SK-N-MC (cell line): ENCODE results near the gene INSRR.

Experiments
- EZH2 ChIP-seq: fragments of 200-600 bp; sonication (generic); IDR thresholded peaks from one replicate; pipeline ENCODE4 v1.6.1; 2017; ENCODE audit warnings: antibody characterized with exemption
- FOXP2 ChIP-seq: optimal IDR thresholded peaks from 2 replicates; pipeline ENCODE3; 2011; ENCODE audit warnings: mild to moderate bottlenecking, moderate library complexity; ENCODE audit not compliant: insufficient read depth; ENCODE audit errors: extremely low read length, control extremely low read depth
- POLR2AphosphoS5 ChIP-seq: IDR thresholded peaks from 2 replicates; pipeline ENCODE4 v1.6.1; 2012; ENCODE audit warnings: mild to moderate bottlenecking, low read depth, low read length, borderline replicate concordance

- TF ChIP-seq EZH2 (no peak), POLR2AphosphoS5 (no peak), FOXP2 (no peak)
These were observed 46.3 kb upstream of the INSRR start for GRCh38 chr1:156905176-156905575.
